H9 (cell line): ENCODE measurements around the gene TNIK. TPM values are rescaled to one million over a fixed set of nuclear protein-coding genes. Genes with fewer than 3 reads are reported as not detected.

ENCODE experiments used
- DNase-seq: peaks from one replicate; pipeline ENCODE4 v3.0.0-alpha.2; 2017
- H2AFZ ChIP-seq: one replicate; pipeline ENCODE4 v1.6.1; 2013; ENCODE audit warnings: mild to moderate bottlenecking, low read length, control low read depth, moderate library complexity
- H2AK5ac ChIP-seq: 2 replicates; pipeline ENCODE4 v1.6.1; 2013; ENCODE audit warnings: low read length, control low read depth, mixed read lengths; ENCODE audit not compliant: insufficient read length
- H2BK120ac ChIP-seq: one replicate; pipeline ENCODE4 v1.6.1; 2013; ENCODE audit warnings: low read depth, mild to moderate bottlenecking, low read length, control low read depth, inconsistent platforms; ENCODE audit not compliant: poor library complexity, severe bottlenecking
- H2BK12ac ChIP-seq: 2 replicates; pipeline ENCODE4 v1.6.1; 2013; ENCODE audit warnings: low read length, control low read depth, mixed read lengths, low read depth; ENCODE audit not compliant: insufficient read length
- H2BK15ac ChIP-seq: 2 replicates; pipeline ENCODE4 v1.6.1; 2013; ENCODE audit warnings: low read depth, low read length, control low read depth
- H2BK20ac ChIP-seq: one replicate; pipeline ENCODE4 v1.6.1; 2013; ENCODE audit warnings: low read depth, mild to moderate bottlenecking, low read length, control low read depth, inconsistent platforms; ENCODE audit not compliant: poor library complexity, severe bottlenecking
- H2BK5ac ChIP-seq: 2 replicates; pipeline ENCODE4 v1.6.1; 2013; ENCODE audit warnings: low read length, control low read depth, mixed read lengths; ENCODE audit not compliant: insufficient read length
- H3K14ac ChIP-seq: 2 replicates; pipeline ENCODE4 v1.6.1; 2013; ENCODE audit warnings: low read length, control low read depth; ENCODE audit not compliant: insufficient read depth
- H3K18ac ChIP-seq: 2 replicates; pipeline ENCODE4 v1.6.1; 2013; ENCODE audit warnings: low read depth, mild to moderate bottlenecking, mixed read lengths, low read length, control low read depth; ENCODE audit not compliant: insufficient read length
- H3K23ac ChIP-seq: 2 replicates; pipeline ENCODE4 v1.6.1; 2013; ENCODE audit warnings: low read length, control low read depth, mixed read lengths, low read depth; ENCODE audit not compliant: insufficient read length
- H3K23me2 ChIP-seq: 2 replicates; pipeline ENCODE4 v1.6.1; 2013; ENCODE audit warnings: low read depth, mild to moderate bottlenecking, mixed read lengths, low read length, control low read depth; ENCODE audit not compliant: insufficient read length, poor library complexity, severe bottlenecking
- H3K27ac ChIP-seq: 2 replicates; pipeline ENCODE4 v1.5.1; 2013; ENCODE audit warnings: low read length, control low read depth, mixed read lengths, low read depth; ENCODE audit not compliant: insufficient read length
- H3K27me3 ChIP-seq: 2 replicates; pipeline ENCODE4 v1.6.1; 2013; ENCODE audit warnings: low read length, control low read depth, inconsistent platforms; ENCODE audit not compliant: insufficient read depth
- H3K4ac ChIP-seq: 2 replicates; pipeline ENCODE4 v1.6.1; 2013; ENCODE audit warnings: low read depth, mild to moderate bottlenecking, control low read depth, inconsistent platforms, low read length, moderate library complexity
- H3K4me1 ChIP-seq: 2 replicates; pipeline ENCODE4 v1.6.1; 2013; ENCODE audit warnings: low read length, control low read depth, inconsistent platforms; ENCODE audit not compliant: insufficient read depth
- H3K4me2 ChIP-seq: 2 replicates; pipeline ENCODE4 v1.6.1; 2013; ENCODE audit warnings: low read length, control low read depth, mixed read lengths; ENCODE audit not compliant: insufficient read length, insufficient read depth
- H3K56ac ChIP-seq: 2 replicates; pipeline ENCODE4 v1.6.1; 2013; ENCODE audit warnings: low read depth, mild to moderate bottlenecking, mixed read lengths, low read length, control low read depth; ENCODE audit not compliant: insufficient read length
- H3K79me1 ChIP-seq: 2 replicates; pipeline ENCODE4 v1.6.1; 2013; ENCODE audit warnings: low read depth, mild to moderate bottlenecking, moderate library complexity, low read length, control low read depth, inconsistent platforms; ENCODE audit not compliant: insufficient read depth, poor library complexity, severe bottlenecking
- H3K79me2 ChIP-seq: 2 replicates; pipeline ENCODE4 v1.6.1; 2013; ENCODE audit warnings: low read length, control low read depth, inconsistent platforms; ENCODE audit not compliant: insufficient read depth
- H3K9ac ChIP-seq: 2 replicates; pipeline ENCODE4 v1.6.1; 2013; ENCODE audit warnings: low read length, control low read depth, mixed read lengths; ENCODE audit not compliant: insufficient read length; ENCODE audit errors: extremely low read depth
- H3K9me3 ChIP-seq: one replicate; pipeline ENCODE4 v1.6.1; 2013; ENCODE audit warnings: low read depth, low read length, inconsistent platforms; ENCODE audit not compliant: control insufficient read depth
- H3T11ph ChIP-seq: one replicate; pipeline ENCODE4 v1.6.1; 2013; ENCODE audit warnings: mild to moderate bottlenecking, low read length, control low read depth, inconsistent platforms
- H4K20me1 ChIP-seq: one replicate; pipeline ENCODE4 v1.6.1; 2013; ENCODE audit not compliant: control insufficient read depth, insufficient read length, insufficient read depth
- H4K5ac ChIP-seq: 2 replicates; pipeline ENCODE4 v1.6.1; 2013; ENCODE audit warnings: low read depth, mild to moderate bottlenecking, mixed read lengths, low read length, control low read depth; ENCODE audit not compliant: insufficient read length
- H4K8ac ChIP-seq: replicated peaks from 2 replicates; pipeline ENCODE4 v1.6.1; 2013; ENCODE audit warnings: low read length, control low read depth, mixed read lengths, low read depth; ENCODE audit not compliant: insufficient read length
- H4K91ac ChIP-seq: 2 replicates; pipeline ENCODE4 v1.6.1; 2013; ENCODE audit warnings: low read depth, mild to moderate bottlenecking, moderate library complexity, mixed read lengths, low read length, control low read depth; ENCODE audit not compliant: insufficient read length
- H3K27ac Mint-ChIP-seq, 3 experiments: 2 replicates in 2 of 3; 3 replicates in 1 of 3; pipeline ENCODE4 v1.8.0; 2020 to 2021; ENCODE audit warnings: mixed read lengths in 3 of 3, mild to moderate bottlenecking in 1 of 3, moderate library complexity in 1 of 3
- H3K27me3 Mint-ChIP-seq: 2 replicates; pipeline ENCODE4 v1.8.0; 2021; ENCODE audit warnings: low read depth, mild to moderate bottlenecking, moderate library complexity, mixed read lengths
- H3K36me3 Mint-ChIP-seq, 3 experiments: 2 replicates in 2 of 3; 3 replicates in 1 of 3; pipeline ENCODE4 v1.8.0; 2020 to 2021; ENCODE audit warnings: low read depth in 3 of 3, mixed read lengths in 3 of 3; ENCODE audit not compliant: insufficient read depth in 1 of 3
- H3K4me1 Mint-ChIP-seq, 2 experiments: 2 replicates each; pipeline ENCODE4 v1.8.0; 2020; ENCODE audit warnings: mixed read lengths in 2 of 2
- H3K4me3 Mint-ChIP-seq, 2 experiments: 2 replicates in 1 of 2; 3 replicates in 1 of 2; pipeline ENCODE4 v1.8.0; 2020 to 2021; ENCODE audit warnings: mild to moderate bottlenecking in 2 of 2, mixed read lengths in 2 of 2, moderate library complexity in 1 of 2
- H3K9me3 Mint-ChIP-seq, 2 experiments: 2 replicates in 1 of 2; 3 replicates in 1 of 2; pipeline ENCODE4 v1.8.0; 2020; ENCODE audit warnings: mild to moderate bottlenecking in 2 of 2, mixed read lengths in 2 of 2, moderate library complexity in 1 of 2
- WGBS: extraction: QIAGEN DNeasy Blood & Tissue Kit; methylation state at CpG from one replicate; pipeline ENCODE4 v1.1.7; 2013; ENCODE audit warnings: missing lambda C conversion rate, low lambda C conversion rate, mixed read lengths; ENCODE audit not compliant: insufficient read length; ENCODE audit errors: extremely low coverage; 5-methylcytosine and 5-hydroxymethylcytosine counted together
- total RNA-seq: library from RNA; stranded (reverse); gene quantifications from 2 replicates; pipeline ENCODE4 v1.2.1, GENCODE V29; 2021
- TF ChIP-seq, protein P1 (sequence below): fragments of 200-600 bp; sonication (generic); conservative IDR thresholded peaks from 3 replicates; pipeline ENCODE4 v1.8.0; 2021; ENCODE audit warnings: antibody characterized with exemption, mild to moderate bottlenecking

Gene TNIK
- total RNA-seq, 1 experiment from 2014 or later = 15.9 TPM

DNA sequence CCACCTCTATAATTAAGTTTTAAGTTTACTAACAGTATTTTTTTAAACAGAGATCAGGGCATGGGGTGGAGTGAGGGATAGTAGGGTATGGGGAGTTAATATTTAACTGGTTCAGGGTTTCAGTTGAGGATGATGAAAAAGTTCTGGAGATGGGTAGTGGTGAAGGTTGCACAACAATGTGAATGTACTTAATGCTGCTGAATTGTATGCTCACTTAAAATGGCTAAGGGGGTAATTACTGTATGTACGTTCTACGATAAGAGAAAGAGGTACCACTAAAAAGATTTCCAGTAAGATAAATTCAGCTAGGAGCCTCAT is 101.4 kb downstream of the TNIK start:
- H2AFZ ChIP-seq = no peak overlapping the region
- no peak overlapping the region for H3T11ph ChIP-seq
- H3K4me1 ChIP-seq = no peaks in the 10 kb centered on the region; the same call in 1 of the 2 replicates
- no peak overlapping the region for H3K23ac ChIP-seq
- H2BK20ac ChIP-seq = no peak overlapping the region
- H3K79me1 ChIP-seq = no peaks in the 10 kb centered on the region
- no peak overlapping the region for H3K4ac ChIP-seq
- no peaks in the 10 kb centered on the region for H3K23me2 ChIP-seq
- no peak overlapping the region for H3K18ac ChIP-seq
- no peak overlapping the region for H3K9ac ChIP-seq
- Mint-ChIP-seq H3K27me3 (no peaks in the 10 kb centered on the region), H3K36me3 (no peaks in the 10 kb centered on the region), H3K4me1 (peaks cover 16 to 24% of the 10 kb centered on the region in 2 experiments), H3K4me3 (no peak overlapping the region), H3K27ac (peak overlapping the region in 1 of 3 experiments; percentile 61; a peak in 1 of 7 replicates), H3K9me3 (no peaks in the 10 kb centered on the region)
- H2BK12ac ChIP-seq = no peak overlapping the region
- no peaks in the 10 kb centered on the region for H3K27me3 ChIP-seq
- no peak overlapping the region for H3K14ac ChIP-seq
- no peak overlapping the region for H4K8ac ChIP-seq
- TF ChIP-seq, protein P1, sequence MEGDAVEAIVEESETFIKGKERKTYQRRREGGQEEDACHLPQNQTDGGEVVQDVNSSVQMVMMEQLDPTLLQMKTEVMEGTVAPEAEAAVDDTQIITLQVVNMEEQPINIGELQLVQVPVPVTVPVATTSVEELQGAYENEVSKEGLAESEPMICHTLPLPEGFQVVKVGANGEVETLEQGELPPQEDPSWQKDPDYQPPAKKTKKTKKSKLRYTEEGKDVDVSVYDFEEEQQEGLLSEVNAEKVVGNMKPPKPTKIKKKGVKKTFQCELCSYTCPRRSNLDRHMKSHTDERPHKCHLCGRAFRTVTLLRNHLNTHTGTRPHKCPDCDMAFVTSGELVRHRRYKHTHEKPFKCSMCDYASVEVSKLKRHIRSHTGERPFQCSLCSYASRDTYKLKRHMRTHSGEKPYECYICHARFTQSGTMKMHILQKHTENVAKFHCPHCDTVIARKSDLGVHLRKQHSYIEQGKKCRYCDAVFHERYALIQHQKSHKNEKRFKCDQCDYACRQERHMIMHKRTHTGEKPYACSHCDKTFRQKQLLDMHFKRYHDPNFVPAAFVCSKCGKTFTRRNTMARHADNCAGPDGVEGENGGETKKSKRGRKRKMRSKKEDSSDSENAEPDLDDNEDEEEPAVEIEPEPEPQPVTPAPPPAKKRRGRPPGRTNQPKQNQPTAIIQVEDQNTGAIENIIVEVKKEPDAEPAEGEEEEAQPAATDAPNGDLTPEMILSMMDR = no peak
- no peak for DNase-seq
- H4K5ac ChIP-seq = no peak overlapping the region
- no peaks in the 10 kb centered on the region for H3K9me3 ChIP-seq
- no peak overlapping the region for H2BK15ac ChIP-seq
- no peak overlapping the region for H2BK120ac ChIP-seq
- no peak overlapping the region for H2AK5ac ChIP-seq
- no peak overlapping the region for H3K27ac ChIP-seq
- H4K20me1 ChIP-seq = no peaks in the 10 kb centered on the region
- no CpG with 5 or more reads among the region's 2 CpGs for WGBS
- no peak overlapping the region for H2BK5ac ChIP-seq
- no peak overlapping the region for H3K4me2 ChIP-seq
- no peak overlapping the region for H3K56ac ChIP-seq
- H3K79me2 ChIP-seq = peaks cover 7% of the 10 kb centered on the region; the same call in 1 of the 2 replicates
- no peak overlapping the region for H4K91ac ChIP-seq
